HepG2 (cell line): ENCODE results near the gene MRE11. TPM values are rescaled to one million over a fixed set of nuclear protein-coding genes. Genes with fewer than 3 reads are reported as not detected.

Experiments used
- AFF4 ChIP-seq: sonication (generic); formaldehyde crosslinking; IDR thresholded peaks from 2 replicates; pipeline ENCODE4 v1.4.0; 2020; ENCODE audit warnings: missing genetic modification reagents
- ELF1 ChIP-seq: sonication (generic); formaldehyde crosslinking; IDR thresholded peaks from 2 replicates; pipeline ENCODE4 v1.4.0; 2020; ENCODE audit warnings: missing genetic modification reagents
- HNRNPK ChIP-seq: fragments of 200-400 bp; formaldehyde crosslinking; IDR thresholded peaks from 2 replicates; pipeline ENCODE4 v1.6.1; 2018; ENCODE audit warnings: low read length, low read depth, moderate library complexity, mild to moderate bottlenecking; ENCODE audit not compliant: poor library complexity, severe bottlenecking
- HOXA5 ChIP-seq: sonication (generic); formaldehyde crosslinking; IDR thresholded peaks from 2 replicates; pipeline ENCODE4 v1.4.0; 2020; ENCODE audit warnings: missing genetic modification reagents
- KMT2A ChIP-seq: sonication (generic); formaldehyde crosslinking; IDR thresholded peaks from 2 replicates; pipeline ENCODE4 v1.4.0; 2020; ENCODE audit warnings: missing genetic modification reagents
- MTA1 ChIP-seq: sonication (generic); formaldehyde crosslinking; IDR thresholded peaks from 2 replicates; pipeline ENCODE4 v1.4.0; 2020; ENCODE audit warnings: missing genetic modification reagents, mild to moderate bottlenecking, borderline replicate concordance
- MTF2 ChIP-seq: sonication (generic); formaldehyde crosslinking; IDR thresholded peaks from 2 replicates; pipeline ENCODE4 v1.5.0; 2020; ENCODE audit warnings: missing genetic modification reagents, borderline replicate concordance
- PHF8 ChIP-seq: sonication (generic); formaldehyde crosslinking; IDR thresholded peaks from 2 replicates; pipeline ENCODE4 v1.5.0; 2020; ENCODE audit warnings: missing genetic modification reagents
- POLR2AphosphoS2 ChIP-seq: IDR thresholded peaks from 2 replicates; pipeline ENCODE4 v1.6.1; 2011; ENCODE audit warnings: low read depth, low read length, improper control_type of control experiment
- SIN3A ChIP-seq: IDR thresholded peaks from 2 replicates; pipeline ENCODE4 v1.6.1; 2011; ENCODE audit warnings: low read depth, mild to moderate bottlenecking, control low read depth, low read length, borderline replicate concordance
- TRIM22 ChIP-seq: fragments of 450-650 bp; IDR thresholded peaks from 2 replicates; pipeline ENCODE4 v1.6.1; 2017
- ZBTB7A ChIP-seq: sonication (generic); formaldehyde crosslinking; IDR thresholded peaks from 2 replicates; pipeline ENCODE4 v1.8.0; 2022; ENCODE audit warnings: mild to moderate bottlenecking, missing genetic modification reagents
- ZNF430 ChIP-seq: sonication (generic); formaldehyde crosslinking; IDR thresholded peaks from 2 replicates; pipeline ENCODE4 v1.9.0; 2021; ENCODE audit warnings: mild to moderate bottlenecking, missing genetic modification reagents
- ZNF441 ChIP-seq: sonication (generic); formaldehyde crosslinking; IDR thresholded peaks from 2 replicates; pipeline ENCODE4 v1.7.0; 2021; ENCODE audit warnings: missing genetic modification reagents, borderline replicate concordance
- ZNF446 ChIP-seq: sonication (generic); formaldehyde crosslinking; IDR thresholded peaks from 2 replicates; pipeline ENCODE4 v1.5.0; 2020; ENCODE audit warnings: mild to moderate bottlenecking, missing genetic modification reagents
- ZNF530 ChIP-seq: sonication (generic); formaldehyde crosslinking; IDR thresholded peaks from 2 replicates; pipeline ENCODE4 v1.5.0; 2020; ENCODE audit warnings: low read depth, mild to moderate bottlenecking, missing genetic modification reagents
- ZNF558 ChIP-seq: sonication (generic); formaldehyde crosslinking; IDR thresholded peaks from 2 replicates; pipeline ENCODE4 v1.9.0; 2022; ENCODE audit warnings: mild to moderate bottlenecking, missing genetic modification reagents, borderline replicate concordance
- ZSCAN29 ChIP-seq: sonication (generic); formaldehyde crosslinking; conservative IDR thresholded peaks from 2 replicates; pipeline ENCODE4 v1.4.0; 2020; ENCODE audit warnings: mild to moderate bottlenecking, missing genetic modification reagents
- ZZZ3 ChIP-seq: sonication (generic); formaldehyde crosslinking; IDR thresholded peaks from 2 replicates; pipeline ENCODE4 v1.4.0; 2020; ENCODE audit warnings: missing genetic modification reagents, mild to moderate bottlenecking, borderline replicate concordance
- polyA plus RNA-seq, 8 experiments: library from polyadenylated mRNA; depleted of rRNA in 3 of 8; stranded (reverse) in 7 of 8; unstranded in 1 of 8; fragments of >200 nt; fragmentation: Illumina TruSeq in 4 of 8; extraction: Trizol in 4 of 8; gene quantifications; 2 replicates each; pipeline versions ENCODE4 v1.2.1 to v1.2.3, GENCODE V29; 2011 to 2016; ENCODE audit warnings: low read depth in 4 of 8, missing spikeins in 1 of 8, mixed read lengths in 1 of 8; ENCODE audit not compliant: insufficient read depth in 1 of 8
- total RNA-seq, 5 experiments: library from RNA; depleted of rRNA; stranded (reverse); fragments of >200 nt; fragmentation: Illumina TruSeq; extraction: Trizol; gene quantifications; 2 replicates each; pipeline ENCODE4 v1.2.3, GENCODE V29; 2016; ENCODE audit warnings: low read depth in 1 of 5
- TF ChIP-seq, protein P1 (sequence below): sonication (generic); IDR thresholded peaks from 2 replicates; pipeline ENCODE4 v1.6.1; 2016; ENCODE audit warnings: low read depth, borderline replicate concordance
- TF ChIP-seq, protein P2 (sequence below): sonication (generic); formaldehyde crosslinking; IDR thresholded peaks from 2 replicates; pipeline ENCODE4 v1.4.0; 2020; ENCODE audit warnings: missing genetic modification reagents, borderline replicate concordance

MRE11 gene
- total and polyA plus RNA-seq, 2 of the 13 experiments (the other 11 are each of a cell fraction or from before 2014, with no cell fraction given) = 7.2 to 37.3 TPM

DNA sequence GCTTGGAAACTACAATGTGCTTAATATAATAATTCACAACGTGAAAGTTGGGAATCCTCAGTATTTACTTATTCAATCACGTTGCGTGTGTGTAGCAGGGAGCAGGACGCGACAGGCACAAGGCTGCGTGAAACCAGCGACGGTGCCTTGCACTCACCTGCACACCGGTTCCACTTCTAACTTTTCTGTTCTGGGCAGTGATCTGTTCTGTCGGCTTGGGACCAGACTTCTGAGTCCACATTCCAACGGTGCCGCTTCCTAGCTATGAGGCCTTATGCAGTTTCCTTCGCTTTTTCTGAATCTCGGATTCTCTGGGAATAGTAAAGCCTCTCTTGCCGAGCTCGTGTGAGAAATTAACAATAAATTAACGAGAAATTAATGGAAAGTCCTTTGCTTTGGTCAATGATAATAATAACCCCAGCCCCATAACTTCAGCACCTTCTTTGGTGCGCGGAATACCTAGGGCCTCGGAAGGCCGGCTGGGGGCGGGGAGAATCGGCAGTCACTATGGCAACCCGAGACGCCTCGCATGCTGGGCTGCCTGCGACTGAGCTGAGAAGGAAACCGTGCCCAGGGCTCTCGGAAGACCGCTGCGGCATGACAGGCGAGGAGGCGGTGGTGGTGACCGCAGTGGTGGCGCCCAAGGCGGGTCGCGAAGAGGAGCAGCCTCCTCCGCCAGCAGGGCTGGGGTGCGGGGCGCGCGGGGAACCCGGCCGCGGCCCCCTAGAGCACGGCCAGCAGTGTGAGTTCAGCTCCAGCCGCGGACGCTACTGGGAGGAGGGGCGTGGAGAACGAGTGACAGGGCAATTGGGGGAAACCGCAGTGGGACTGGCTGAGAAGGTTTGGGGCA is 18.5 kb upstream of the MRE11 start, which contains the start of gene C11orf97 (continued):
- TF ChIP-seq AFF4 (CRISPR knock-in tag) (no peak), ZNF446 (CRISPR knock-in tag) (0 out of 2 replicates have a peak, but pooled peaks have one; percentile 26), ZNF530 (CRISPR knock-in tag) (no peak), ZNF430 (0 out of 2 replicates have a peak, but pooled peaks have one; percentile 29), ZBTB7A (CRISPR knock-in tag) (no peak), KMT2A (CRISPR knock-in tag) (no peak), TRIM22 (no peak), ZNF558 (CRISPR knock-in tag) (no peak), POLR2AphosphoS2 (no peak), SIN3A (peak; percentile 96; the same call in 1 of the 2 replicates), ELF1 (CRISPR knock-in tag) (no peak), ZZZ3 (CRISPR knock-in tag) (no peak), ZSCAN29 (CRISPR knock-in tag) (no peak), HNRNPK (peak; percentile 31), MTA1 (CRISPR knock-in tag) (0 out of 2 replicates have a peak, but pooled peaks have one; percentile 37), ZNF441 (CRISPR knock-in tag) (no peak), PHF8 (CRISPR knock-in tag) (peak; percentile 15; the same call in 1 of the 2 replicates), MTF2 (CRISPR knock-in tag) (no peak), HOXA5 (CRISPR knock-in tag) (no peak)
- TF ChIP-seq, protein P1, sequence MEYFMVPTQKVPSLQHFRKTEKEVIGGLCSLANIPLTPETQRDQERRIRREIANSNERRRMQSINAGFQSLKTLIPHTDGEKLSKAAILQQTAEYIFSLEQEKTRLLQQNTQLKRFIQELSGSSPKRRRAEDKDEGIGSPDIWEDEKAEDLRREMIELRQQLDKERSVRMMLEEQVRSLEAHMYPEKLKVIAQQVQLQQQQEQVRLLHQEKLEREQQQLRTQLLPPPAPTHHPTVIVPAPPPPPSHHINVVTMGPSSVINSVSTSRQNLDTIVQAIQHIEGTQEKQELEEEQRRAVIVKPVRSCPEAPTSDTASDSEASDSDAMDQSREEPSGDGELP = 0 out of 2 replicates have a peak, but pooled peaks have one; percentile 9
- TF ChIP-seq, protein P2, sequence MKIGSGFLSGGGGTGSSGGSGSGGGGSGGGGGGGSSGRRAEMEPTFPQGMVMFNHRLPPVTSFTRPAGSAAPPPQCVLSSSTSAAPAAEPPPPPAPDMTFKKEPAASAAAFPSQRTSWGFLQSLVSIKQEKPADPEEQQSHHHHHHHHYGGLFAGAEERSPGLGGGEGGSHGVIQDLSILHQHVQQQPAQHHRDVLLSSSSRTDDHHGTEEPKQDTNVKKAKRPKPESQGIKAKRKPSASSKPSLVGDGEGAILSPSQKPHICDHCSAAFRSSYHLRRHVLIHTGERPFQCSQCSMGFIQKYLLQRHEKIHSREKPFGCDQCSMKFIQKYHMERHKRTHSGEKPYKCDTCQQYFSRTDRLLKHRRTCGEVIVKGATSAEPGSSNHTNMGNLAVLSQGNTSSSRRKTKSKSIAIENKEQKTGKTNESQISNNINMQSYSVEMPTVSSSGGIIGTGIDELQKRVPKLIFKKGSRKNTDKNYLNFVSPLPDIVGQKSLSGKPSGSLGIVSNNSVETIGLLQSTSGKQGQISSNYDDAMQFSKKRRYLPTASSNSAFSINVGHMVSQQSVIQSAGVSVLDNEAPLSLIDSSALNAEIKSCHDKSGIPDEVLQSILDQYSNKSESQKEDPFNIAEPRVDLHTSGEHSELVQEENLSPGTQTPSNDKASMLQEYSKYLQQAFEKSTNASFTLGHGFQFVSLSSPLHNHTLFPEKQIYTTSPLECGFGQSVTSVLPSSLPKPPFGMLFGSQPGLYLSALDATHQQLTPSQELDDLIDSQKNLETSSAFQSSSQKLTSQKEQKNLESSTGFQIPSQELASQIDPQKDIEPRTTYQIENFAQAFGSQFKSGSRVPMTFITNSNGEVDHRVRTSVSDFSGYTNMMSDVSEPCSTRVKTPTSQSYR (CRISPR knock-in tag) = peak; percentile 46; the same call in 1 of the 2 replicates
